HG03457 (cell line): ENCODE results near the gene CLCN5.

Source experiments
- ATAC-seq: cut with Tn5 transposase; IDR thresholded peaks from one replicate; pipeline ENCODE4 v1.9.1; 2021; ENCODE audit warnings: moderate number of reproducible peaks; ENCODE audit not compliant: unreplicated experiment

Gene CLCN5

DNA sequence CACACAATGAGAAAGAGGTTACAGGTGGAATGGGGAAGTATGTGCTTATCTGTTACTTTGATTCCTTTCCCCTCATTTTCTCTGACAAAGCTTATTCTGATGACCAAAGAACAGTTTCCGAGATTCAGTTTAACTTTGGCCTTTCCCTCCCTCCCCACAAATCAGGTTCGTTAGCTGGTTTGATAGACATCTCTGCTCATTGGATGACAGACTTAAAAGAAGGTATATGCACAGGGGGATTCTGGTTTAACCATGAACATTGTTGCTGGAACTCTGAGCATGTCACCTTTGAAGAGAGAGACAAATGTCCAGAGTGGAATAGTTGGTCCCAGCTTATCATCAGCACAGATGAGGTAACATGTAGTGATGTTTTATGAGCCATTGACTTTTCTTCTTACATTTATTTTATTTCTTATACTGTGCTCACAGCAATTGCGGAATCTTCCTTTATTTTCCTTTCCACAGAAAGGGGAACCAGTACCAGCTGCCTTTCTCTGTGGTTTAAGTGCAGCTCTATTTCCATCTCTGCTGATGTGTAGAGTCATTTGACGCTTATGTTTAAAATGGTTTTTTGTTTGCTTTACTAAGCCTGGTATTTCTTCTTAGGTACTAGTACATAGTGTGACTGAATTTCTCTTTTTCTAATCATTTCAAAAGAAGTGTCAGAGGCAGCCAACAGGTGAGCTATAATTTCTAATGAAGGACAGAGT is 153.4 kb downstream of the CLCN5 start:
- no peak for ATAC-seq

GRCh38 chrX:50081282-50081889 is 159.0 kb downstream of the CLCN5 start:
- no peak for ATAC-seq

GRCh38 chrX:50082741-50083140 is 160.3 kb downstream of the CLCN5 start:
- ATAC-seq, result no peak

GRCh38 chrX:50088645-50089044 is 166.2 kb downstream of the CLCN5 start:
- no peak for ATAC-seq

GRCh38 chrX:50093625-50094024 is 171.2 kb downstream of the CLCN5 start:
- no peak for ATAC-seq

DNA sequence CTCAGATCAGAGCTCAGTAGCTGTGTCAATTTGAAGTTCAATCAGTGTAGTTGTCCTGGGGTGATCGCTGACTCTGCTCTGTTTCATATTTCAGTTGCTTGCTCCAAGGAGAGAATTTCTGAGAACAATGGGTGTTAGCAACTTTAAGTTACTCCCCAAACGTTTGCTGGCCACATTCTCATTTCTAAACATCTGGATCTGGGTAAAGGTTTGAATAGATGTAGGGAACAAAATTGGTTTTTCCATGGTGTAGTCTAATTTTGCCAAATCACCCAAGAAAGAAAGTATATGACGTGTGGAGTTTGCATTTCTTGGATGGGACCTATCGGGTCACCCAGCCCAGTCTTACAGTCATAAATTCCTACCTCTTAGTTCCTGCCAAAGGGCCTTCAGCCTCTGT is 174.7 kb downstream of the CLCN5 start:
- no peak for ATAC-seq

GRCh38 chrX:50098241-50098640 is 175.8 kb downstream of the CLCN5 start:
- ATAC-seq, result no peak

- no peak for ATAC-seq
Observed at GRCh38 chrX:50098749-50099148, 176.4 kb downstream of the CLCN5 start.

DNA sequence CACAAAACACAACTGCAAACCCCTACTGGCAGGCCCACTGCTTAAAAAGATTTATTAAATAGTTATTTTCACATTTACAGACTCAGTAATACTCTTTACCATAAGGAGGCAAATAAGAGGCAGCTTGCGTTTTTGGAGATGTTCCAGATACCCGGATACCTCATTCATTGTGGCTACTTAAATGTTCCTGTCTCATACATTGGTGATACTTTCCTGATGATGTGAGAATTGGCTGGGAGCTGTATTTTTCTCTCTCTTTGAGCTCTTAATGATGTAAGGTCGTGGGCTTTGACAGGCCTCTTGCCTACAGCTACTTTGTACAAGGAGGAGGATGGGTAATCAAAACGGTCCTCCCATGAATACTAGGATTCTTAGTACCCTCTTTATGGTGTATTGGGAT is 176.9 kb downstream of the CLCN5 start:
- no peak for ATAC-seq

DNA sequence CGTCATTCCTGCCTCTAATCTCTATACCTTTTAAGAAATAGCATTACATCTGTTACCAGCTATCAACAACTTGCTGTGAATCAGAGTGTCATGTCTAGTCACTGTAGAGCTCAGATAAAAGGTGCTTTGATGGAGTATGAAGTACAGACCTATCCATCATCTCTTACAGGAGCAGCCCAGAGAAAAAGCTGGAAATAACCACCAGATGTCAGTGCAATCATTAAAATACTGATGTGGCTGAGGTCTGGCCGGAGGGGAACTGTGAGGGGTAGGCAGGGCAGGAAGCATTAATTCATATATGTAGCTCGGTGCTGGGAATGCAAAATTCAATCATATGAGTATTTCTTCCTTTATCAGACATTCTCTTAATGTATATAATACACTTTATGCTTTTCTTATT is 177.8 kb downstream of the CLCN5 start:
- no peak for ATAC-seq

DNA sequence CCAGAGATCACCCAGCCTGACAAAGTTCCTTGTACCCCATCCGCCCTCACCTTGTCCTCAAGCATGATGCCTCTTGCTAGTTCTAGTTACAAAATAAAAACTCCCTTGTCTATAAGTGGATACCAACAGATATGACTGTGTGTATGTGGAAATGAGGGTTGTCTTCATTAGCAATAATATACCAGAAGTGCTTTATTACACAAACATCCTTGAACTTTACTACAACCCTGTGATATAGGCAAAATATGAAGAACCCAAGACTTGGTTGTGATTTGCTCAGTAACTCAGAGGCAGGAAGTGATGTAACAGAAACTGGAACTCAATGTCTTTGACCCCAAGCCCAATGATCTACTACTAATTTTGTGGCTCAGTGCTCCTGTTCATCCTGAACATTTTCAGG is 180.8 kb downstream of the CLCN5 start:
- no peak for ATAC-seq

DNA sequence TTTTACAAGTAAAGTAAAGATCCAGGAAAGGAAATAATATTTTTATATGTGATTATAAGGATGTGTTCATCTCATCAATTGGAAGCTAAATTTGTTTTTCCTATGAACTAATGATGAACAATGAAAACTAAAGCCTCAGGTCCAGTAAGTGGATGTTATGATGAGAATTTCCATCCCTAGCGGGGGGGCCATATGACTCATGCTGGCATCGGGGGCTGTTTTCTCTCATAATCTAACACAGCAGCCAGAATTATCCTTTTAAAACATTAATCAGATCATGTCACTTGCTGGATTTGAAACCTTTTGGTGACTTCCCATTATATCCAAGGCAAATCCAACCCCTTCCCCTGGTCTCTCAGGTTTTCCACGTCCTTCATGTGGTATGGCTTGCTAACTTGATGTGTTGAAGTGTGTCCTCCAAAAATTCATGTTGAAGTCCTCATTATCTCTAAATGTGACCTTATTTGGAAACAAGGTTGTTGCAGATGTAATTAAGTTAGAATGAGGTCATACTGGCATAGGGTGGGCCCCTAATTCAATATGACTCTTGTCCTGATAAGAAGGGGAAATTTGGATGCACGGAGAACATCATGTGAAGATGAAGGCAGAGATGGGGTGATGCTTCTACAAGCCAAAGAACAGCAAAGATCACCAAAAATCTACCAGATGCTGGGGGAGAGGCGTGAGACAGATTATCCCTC is 181.6 kb downstream of the CLCN5 start:
- no peak for ATAC-seq

GRCh38 chrX:50106051-50106675 is 183.8 kb downstream of the CLCN5 start:
- ATAC-seq, result no peak

DNA sequence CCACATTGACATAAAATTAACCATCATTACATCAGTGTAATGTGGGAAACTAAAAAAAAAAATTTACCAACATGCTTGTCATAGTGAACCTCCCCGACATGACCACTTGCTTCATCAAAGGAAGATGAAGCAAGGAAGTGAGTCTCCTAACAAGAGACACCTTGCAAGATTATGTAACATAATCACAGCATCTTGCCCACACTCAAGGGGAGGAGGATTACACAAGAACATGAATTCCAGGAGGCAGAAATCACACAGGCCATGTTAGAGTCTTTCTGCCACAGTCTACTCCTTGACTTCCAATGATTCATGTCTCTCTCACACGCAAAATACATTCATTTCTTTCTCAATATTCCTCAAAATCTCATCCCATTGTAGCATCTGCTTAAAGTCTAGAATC is 185.1 kb downstream of the CLCN5 start:
- no peak for ATAC-seq

GRCh38 chrX:50108264-50108663 is 185.9 kb downstream of the CLCN5 start:
- ATAC-seq, result no peak

- ATAC-seq, result no peak
Observed at GRCh38 chrX:50111742-50112141, 189.3 kb downstream of the CLCN5 start.

GRCh38 chrX:50114113-50114512 is 191.7 kb downstream of the CLCN5 start:
- no peak for ATAC-seq

DNA sequence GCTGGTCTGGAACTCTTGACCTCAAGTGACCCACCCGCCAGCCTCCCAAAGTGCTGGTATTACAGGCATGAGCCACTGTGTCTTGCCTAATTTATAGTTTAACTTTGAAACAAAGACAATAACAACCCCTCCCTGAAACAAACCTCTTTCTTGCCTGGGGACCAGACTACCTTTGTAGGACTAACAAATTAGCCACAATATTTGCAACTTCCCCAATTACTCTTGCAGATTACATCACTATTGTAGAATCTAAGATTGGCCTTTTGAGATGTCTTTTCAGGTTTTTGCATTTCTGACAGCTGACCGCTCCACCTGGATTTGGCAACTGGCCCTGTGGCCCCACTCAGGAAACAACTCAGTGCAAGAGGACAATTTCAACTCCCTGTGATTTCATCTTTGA is 193.6 kb downstream of the CLCN5 start:
- no peak for ATAC-seq

- no peak for ATAC-seq
Observed at GRCh38 chrX:50117476-50117875, 195.1 kb downstream of the CLCN5 start.

GRCh38 chrX:50125480-50125879 is 203.1 kb downstream of the CLCN5 start:
- no peak for ATAC-seq

GRCh38 chrX:50147972-50148371 is 225.6 kb downstream of the CLCN5 start:
- no peak for ATAC-seq
